GM19324 (cell line): Measurements from ENCODE around the gene SLC9A8.

Source experiments
- ATAC-seq: cut with Tn5 transposase; IDR thresholded peaks from one replicate; pipeline ENCODE4 v1.9.1; 2021; ENCODE audit warnings: mild to moderate bottlenecking, moderate library complexity; ENCODE audit not compliant: unreplicated experiment, low FRiP score

SLC9A8 gene

DNA sequence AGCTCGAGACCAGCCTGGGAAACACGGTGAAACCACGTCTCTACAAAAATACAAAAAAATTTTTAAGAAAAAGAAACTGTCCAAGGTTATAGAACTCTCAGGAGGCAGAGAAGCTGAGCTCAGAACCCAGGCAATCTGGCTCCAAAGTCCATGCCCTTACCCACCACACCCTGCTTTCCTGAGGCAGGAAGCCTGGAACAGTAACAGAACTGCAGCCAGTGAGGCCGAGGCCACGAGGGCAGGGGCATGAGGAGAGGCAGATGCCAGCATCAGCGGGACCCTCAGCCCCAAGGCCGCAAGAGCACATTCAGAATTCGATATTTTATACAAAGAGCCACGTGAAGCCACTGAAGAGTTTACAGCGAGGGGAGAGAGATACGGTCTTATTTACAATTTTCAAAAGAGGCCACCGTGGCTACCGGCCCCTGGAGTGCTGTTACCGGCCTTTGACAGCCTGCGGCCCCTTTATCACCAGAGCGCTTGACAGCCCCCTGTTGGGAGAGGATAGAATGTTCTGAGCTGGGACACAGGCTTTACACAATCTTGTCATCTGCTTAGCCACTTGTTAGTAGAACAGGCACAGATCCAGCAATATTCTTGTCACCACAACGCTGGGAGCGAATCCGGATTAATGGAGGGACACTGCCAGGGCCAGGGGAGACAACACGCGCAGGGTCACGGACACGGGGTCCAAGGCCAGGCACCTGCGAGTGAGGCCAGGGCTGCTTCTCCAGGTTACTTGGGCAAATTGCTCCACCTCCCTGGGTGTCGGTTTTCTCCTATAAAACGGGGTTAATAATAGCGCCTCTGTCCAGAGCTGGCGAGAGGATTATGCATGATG, 97.1 kb downstream of the SLC9A8 start:
- ATAC-seq = no peak

DNA sequence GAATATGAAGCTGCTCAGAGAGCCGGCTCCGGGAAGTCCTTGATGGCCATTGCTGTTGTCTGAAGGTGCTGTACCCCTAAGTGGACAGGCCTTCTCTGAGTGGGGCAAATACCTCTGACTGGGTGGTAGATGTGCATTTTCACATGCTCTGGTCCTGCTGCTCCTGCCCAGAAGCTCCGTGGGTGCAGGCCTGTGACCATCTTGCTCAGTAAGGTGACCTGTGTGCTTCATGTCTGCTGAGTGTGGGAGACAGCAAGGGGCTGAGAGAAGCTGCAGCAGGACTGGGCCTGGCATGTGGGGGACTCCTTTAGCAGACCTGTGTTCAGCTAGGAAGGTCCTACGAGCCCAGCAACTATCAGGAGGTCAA, 97.7 kb downstream of the SLC9A8 start:
- no peak for ATAC-seq

DNA sequence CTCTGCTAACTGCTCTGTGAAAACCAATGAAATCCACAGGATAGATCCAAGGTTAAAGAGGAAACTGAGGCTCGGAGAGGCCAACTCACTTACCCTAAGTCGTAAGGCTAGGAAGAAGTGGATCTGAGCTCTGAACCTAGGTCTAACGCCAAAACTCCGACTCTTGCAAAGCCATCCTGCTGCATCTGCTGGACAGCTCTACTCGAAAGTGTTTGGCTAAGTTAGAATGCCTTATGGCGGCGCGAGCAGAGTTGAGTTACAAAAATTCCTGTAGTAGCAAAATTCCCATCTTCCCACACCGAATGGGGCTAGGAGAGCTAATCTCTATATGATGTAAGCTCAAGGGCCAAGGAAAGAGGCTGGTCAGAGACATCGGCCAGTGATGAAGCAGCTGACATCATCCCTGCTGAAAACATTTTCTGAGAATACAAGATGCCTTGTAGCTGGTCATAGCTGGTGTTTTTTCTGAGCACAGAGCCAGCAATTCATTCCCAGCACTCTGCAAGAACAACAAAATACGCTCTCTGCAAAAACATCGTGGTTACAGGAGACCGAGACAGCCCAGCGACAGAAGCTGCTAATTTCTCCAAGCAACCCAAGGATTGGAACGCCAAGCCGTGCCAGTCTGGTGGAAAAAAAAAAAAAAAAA, 100.9 kb downstream of the SLC9A8 start:
- ATAC-seq = no peak

DNA sequence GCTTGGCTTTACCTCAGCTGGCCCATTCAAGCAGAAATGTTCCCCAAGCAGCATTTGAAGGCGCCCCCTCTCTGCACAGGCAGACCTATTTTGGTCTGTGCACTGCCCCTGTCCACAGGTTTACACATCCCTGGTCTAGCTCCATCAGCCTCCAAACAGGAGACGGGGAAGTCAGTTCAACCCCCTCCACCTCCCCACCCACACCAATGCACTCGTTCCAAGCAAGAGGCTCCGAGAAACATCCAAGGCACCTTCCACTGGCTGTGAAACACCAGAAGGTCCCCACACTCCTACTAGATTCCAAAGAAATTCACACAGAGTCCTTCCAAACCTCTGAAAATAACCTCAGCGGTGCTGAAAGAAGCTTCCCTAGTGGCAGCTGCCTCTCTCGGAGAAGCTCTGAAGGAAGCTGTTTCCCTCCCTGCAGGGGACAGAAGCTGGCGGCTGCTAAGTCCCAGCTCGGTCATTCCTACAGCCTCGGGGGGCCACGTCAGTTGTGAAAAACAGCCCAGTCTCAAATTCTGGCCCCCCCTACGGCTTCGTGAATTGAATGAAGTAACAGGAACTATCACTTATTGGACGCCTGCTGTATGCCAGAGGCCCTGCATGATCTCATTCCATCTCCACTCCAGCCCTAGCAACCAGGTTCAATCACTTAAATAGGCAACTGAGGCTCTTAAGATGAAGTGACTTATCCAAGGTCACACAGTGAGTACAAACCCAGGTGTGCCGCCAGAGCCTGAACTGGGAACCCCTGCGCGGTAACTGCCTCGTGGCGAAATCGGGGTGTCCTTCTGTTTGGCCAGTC, 101.9 kb downstream of the SLC9A8 start:
- ATAC-seq = no peak

DNA sequence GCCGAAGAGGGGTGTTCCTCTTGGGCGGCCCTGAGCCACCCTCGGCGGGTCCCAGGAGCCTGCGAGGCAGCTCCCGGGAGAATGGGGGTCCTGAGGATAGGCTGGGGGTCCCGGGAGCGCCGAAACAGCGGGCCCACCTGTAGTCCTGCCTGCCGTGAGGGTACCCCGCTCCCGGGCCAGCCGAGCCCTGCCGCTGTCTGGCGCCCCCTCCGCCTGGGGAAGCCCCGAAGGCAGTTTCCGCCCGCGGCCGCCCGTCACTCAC, 102.4 kb downstream of the SLC9A8 start:
- no peak for ATAC-seq

DNA sequence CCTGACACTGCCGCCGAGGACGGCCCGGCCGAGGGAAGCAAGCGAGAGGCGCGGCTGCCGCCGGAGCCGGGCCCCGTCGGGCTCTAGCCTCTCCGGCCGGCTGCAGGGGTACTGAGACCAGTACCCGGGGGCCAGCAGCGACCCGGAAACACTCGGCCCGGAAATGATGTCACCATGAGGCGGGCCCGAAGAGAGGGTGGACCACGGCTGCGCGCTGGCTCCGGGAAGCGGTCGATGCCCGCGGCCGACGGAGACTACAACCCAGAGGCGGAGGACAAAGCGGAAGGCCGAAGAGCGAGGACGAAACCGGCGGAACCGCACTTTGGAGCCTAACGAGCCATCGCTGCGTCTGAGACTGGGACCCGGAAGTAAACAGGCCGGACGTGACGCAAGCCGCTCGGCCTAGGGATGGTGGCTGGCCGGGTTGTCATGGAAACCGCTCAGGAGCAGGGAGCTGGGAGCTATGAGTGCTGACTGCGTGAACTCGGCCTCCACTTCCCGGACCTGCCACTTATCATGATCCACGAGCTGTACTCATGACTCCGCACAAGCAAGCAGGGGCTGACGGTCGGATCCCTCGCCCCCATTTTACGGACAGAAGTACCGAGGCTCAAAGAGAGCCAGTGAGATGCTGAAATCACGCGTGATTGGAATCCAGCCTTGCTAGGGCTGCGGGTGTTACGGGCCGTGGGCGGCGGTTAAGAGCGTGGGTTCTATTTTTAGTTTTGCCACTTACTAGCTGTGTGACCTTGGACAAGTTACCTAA, 102.9 kb downstream of the SLC9A8 start, which contains the start of gene SPATA2:
TSS of gene SPATA2 (minus strand) at position 150 of the 766 bp plus-strand sequence. CDS start 7,039 bp downstream, outside the sequence.
- peak; percentile 87 for ATAC-seq

DNA sequence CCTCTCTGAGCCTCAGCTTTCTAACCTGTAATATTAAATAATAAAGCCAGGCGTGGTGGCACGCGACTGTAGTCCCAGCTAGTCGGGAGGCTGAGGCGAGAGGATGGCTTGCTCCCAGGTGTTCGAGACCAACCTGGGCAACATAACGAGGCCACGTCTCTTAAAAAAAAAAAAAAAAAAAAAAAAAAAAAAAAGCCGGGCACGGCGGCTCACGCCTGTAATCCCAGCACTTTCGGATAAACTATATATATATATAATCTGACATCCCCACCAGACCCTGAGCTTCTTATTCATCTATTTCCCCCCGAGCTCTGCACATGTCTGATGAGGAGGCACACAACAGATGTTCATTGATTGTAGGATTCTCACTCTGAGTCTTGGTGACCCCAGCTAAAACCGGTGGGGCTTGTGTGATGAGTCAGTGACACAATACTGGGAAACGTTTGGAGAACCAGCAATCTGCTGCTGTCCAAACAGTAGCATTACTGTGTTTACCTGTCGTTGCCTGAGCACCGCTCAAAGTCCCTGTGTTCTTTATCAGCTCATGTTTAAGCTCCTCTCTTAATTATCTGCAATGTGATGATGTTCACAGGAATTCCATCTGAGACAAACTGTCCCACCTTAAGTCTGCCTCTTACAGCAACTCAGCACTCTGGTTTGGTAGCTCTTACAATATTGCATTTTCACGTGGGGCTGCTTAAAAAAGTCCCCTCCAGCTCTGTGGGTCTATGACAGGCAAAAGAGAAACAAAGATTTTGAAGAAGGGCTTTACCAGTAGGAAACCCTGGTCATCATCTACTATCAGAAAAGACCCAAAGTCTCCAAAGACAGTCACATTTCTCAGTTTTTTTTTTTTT, 103.7 kb downstream of the SLC9A8 start:
- no peak for ATAC-seq

DNA sequence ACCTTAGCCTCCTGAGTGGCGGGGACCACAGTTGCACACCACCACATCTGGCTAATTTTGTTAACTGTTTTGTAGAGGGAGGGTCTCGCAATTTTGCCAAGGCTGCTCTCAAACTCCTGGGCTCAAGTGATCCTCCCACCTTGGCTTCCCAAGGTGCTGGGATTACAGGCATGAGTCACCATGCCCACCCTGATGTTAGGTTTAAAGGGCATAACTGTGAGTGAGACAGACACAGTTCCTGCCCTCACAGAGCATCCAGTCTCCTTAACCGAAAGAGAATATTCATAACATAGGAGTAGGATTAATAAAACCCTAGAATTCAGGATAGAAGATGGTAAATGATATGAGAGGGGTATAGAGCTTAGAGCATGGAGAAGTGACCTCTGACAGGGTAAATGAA, 105.8 kb downstream of the SLC9A8 start:
- ATAC-seq = no peak

DNA sequence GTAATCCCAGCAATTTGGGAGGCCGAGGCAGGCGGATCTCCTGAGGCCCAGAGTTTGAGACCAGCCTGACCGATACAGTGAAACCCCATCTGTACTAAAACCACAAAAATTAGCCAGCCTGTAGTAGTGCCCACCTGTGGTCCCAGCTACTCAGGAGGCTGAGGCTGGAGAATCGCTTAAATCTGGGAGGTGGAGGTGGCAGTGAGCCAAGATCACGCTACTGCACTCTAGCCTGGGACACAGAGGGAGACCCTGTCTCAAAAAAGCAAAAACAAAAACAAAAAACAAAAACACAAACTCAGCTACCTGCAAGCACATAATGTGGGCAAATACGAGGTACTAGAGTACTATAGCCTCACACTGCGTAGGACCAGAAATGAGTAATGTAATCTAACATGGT, 106.4 kb downstream of the SLC9A8 start:
- no peak for ATAC-seq

DNA sequence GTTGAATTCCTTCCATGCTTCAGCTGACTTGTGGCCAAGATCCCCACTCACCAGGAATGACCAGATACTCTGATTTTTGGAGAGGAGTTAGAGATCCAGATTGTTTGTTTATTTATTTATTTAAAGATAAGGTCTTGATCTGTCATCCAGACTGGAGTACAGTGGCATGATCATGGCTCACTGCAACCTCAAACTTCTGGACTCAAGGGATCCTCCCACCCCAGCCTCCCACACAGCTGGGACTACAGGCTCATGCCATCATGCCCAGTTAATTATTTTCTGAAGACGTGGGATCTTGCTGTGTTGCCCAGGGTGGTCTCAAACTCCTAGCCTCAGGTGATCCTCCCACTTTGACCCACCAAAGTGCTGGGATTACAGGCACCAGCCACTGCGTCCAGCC, 106.8 kb downstream of the SLC9A8 start:
- no peak for ATAC-seq

DNA sequence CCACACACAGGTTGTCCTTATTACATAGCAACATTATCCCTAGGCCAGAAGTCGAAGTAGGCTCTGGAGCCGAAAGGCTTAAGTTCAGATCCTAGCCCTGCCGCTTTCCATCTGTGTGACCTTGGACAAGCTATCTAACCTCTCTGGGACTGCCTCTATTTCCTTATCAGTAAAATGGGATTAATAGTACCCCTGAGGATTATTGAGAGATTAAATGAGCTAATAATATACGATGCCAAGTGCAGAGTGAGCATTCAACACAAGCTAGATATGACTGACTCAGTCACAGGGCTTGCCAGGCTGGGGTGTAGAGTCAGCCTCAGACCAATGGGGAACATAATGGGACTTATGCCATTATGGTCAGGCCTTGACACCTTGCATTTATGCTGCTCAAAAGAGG, 111.6 kb downstream of the SLC9A8 start:
- ATAC-seq = no peak

DNA sequence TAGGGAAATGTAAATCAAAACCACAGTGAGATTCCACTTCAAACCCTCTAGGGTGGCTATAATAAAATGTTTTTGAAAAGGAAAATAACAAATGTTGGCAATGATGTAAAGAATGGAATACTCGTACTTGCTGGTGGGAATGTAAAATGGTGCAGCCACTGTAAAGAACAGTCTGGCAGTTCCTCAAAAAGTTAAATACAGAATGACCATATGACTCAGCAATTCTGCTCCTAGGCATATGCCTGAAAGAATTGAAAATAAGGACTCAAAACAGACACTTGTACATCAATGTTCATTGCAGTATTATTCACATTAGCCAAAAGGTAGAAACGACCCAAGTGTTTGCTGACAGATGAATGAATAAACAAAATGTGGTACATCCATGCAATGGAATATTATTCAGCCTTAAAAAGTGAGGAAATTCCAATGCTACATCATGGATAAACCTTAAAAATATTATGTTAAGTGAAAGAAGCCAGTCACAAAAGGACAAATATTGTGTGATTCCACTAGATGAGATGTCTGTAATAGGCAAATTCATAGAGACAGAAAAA, 113.3 kb downstream of the SLC9A8 start:
- ATAC-seq = no peak

DNA sequence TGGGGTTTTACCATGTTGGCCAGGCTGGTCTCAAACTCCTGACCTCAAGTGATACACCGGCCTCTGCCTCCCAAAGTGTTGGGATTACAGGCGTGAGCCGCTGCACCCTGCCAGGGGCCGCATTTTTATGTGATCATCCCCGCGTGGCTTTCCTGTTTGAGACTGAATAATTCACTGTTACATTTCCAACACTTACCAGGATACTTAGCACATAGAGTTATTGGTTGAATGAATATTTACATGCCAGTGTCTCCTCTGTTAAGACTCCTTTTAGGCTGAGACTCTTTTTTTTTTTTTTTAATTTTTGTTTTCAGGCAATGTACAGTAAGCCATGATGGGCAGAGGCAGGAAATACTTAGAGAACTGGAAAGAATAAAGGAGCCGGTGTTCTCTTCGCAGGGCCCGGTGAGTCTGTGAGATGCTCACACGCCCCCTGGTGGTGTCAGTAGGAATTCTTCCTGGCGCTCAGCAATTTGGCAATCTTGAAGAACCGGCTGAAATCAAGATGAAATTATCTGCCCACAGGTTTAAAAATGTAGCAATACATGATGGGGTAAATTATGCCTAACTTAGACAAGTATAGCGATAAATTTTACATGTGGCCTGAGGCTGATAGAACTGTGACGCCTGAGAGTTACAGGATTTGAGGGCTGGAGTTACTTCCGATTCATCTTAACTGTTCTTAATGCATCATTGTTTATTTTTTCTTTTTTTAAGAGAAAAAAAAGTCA, 115.9 kb downstream of the SLC9A8 start:
- ATAC-seq = no peak

DNA sequence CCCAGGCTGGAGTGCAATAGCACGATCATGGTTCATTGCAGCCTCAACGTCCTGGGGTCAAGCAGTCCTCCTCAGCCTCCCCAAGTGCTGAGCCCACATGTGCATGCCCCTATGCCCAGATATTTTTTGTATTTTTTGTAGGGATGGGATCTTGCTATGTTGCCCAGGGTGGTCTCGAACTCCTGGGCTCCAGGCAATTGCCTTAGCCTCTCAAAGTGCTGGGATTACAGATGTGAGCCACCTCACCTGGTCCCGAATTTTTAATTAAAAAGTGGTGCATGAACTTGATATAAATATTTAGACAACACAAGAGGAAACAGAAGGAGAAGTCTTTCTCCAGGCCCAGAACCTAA, 116.5 kb downstream of the SLC9A8 start:
- no peak for ATAC-seq

DNA sequence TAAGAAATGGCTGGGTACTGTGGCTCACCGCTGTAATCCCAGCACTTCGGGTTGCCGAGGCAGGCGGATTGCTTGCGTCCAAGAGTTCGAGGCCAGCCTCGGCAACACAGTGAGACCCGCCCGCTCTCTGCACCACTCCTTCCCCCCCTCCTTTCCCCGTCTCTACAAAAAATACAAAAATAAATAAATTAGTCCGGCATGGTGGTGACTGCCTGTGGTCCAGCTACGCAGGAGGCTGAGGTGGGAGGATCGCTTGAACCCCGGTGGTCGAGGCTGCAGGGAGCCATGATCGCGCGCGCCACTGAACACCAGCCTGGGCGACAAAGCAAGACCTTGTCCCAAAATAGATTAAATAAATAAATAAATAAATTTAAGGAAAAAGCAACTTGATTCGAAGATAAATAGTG, 123.1 kb downstream of the SLC9A8 start:
- peak; percentile 4 for ATAC-seq

DNA sequence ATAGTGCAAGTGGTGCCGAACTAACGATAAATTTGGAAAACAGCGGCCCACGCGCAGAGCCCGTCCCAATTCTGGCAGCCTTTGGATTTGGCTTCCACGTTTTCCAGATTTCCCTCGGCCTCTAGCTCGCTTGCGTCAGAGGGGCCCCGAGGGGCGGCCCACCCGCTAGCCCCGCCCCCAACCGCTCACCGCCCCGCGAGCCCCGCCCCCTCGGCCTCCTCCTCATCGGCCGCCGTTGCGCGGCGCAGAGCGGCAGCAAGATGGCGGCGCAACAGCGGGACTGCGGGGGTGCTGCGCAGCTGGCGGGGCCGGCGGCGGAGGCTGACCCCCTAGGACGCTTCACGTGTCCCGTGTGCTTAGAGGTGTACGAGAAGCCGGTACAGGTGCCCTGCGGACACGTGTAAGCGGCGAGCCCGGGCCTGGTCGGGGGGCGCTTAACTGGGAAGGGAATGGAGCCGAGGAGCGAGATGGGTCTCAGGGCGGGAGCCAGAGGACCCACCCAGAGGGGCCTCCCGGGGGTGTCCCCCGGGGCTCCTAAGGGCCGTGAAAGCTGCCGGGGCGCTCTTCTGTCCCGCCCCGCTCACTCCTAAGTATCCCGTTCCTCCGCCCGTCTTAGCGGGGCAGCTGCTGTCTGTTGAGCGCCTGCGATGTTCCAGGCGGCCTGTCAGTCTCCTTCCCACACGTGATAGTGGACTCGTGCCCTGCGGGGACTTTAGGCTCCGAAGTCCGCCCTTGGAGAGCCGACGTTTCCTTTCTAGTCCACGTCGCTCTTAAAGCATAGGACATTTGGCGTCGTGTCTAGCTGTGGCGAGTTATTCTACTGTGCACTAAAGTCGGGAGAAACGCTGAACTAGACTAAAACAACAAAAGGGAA, 123.8 kb downstream of the SLC9A8 start, which contains the start of gene RNF114:
TSS of gene RNF114 (plus strand) at position 245 of the 874 bp plus-strand sequence. CDS start at position 261, 16 bp downstream.
- peak; percentile 78 for ATAC-seq

DNA sequence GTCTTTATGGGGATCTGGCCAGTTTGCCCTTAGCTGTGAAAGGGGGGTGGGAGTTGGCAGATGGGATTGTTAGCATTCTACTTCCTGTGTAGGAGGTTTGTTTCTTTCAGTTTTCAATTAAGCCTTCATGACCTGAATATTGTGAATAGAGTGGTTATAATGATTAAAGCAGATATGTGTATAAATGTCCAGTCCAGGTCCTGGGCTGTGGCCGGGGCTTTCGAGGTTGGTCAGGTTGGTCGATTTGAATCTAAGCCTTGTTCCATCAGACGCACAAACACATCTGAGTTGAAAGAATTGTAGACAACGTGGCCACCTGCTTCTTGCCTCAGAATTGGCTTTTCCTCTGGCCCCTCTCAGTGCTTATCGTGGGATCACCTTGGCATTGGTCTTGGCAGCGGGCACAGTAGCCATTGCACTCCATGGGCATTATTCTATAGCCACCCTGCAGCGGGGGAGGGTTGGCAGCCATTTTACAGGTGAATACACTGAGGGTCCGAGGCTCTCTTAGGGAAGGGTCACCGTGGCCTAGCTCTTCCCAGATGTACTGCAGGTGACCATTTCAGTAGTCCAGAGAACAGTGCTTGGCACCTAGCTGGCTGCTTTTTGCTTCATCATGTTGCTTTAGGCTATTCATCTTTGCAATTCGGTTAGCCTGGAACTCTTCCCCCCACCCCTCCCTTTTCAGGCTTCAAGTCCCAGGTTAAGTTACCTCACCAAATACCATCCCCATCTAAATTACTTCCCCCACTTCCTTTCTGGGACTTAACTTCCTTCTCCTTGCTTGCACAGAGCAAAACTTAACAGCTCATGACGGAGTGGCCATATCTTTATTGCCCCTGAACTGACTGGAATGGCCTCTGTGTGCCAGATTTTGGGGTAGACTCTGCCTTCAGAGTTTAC, 124.7 kb downstream of the SLC9A8 start:
- ATAC-seq = peak; percentile 5
